GM19023 (cell line): Measurements from ENCODE around the gene GNAQ.
A peak's percentile ranks its signal among the peaks of the same experiment; 100 is the strongest.

Source experiments
- ATAC-seq: cut with Tn5 transposase; IDR thresholded peaks from one replicate; pipeline ENCODE4 v1.9.1; 2021; ENCODE audit warnings: mild to moderate bottlenecking, moderate library complexity; ENCODE audit not compliant: unreplicated experiment

The GNAQ gene

DNA sequence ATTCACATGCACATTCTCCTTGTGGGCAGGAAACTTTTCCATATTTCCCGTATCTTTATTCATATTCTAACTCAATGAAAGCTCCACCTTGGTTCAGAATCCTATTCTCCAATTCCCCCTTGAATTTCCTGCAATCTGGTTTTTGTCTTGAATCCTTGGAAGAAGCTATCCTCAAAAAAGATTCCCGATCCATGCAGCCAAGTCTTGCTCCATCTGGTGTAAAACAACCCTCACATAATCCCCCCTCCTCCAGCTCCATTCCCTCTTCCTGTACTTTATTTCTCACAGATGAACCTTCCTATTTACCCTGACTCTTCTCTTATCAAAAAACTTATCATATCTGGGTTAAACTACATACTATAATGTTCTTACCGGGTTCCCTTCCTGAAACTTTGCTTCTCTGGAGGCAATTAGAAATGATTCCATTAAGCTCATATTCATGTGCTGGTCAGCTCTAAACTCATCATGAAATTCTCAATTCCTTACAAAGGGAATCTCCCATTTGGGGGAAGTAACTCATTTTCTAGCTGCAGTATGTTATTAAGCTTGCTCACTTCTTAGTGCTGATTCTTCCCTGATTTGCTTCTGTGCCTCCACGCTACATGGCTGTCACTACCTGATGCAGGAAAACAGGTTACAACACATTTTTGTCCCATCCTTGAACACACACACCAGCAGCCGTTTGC lies 81.7 kb downstream of the GNAQ start:
- no peak for ATAC-seq

DNA sequence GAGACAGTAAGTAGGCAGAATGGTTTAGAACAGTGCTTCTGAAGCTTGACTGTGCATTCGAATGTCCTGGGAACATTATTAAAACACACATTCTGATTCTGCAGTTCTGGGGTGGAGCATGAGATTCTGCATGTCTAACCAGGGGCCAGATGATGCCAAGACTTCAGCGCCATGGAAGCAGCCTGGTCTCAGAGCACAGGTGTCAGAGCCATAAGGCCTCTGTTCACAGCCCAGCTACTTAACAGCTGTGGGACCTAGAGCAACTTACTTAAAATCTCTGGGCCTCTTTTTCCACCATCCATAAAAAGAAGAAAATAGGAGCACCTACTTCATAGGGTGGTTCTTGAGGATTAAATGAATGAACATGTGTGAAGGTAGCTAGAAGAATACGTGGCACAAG lies 84.0 kb downstream of the GNAQ start:
- ATAC-seq: no peak

DNA sequence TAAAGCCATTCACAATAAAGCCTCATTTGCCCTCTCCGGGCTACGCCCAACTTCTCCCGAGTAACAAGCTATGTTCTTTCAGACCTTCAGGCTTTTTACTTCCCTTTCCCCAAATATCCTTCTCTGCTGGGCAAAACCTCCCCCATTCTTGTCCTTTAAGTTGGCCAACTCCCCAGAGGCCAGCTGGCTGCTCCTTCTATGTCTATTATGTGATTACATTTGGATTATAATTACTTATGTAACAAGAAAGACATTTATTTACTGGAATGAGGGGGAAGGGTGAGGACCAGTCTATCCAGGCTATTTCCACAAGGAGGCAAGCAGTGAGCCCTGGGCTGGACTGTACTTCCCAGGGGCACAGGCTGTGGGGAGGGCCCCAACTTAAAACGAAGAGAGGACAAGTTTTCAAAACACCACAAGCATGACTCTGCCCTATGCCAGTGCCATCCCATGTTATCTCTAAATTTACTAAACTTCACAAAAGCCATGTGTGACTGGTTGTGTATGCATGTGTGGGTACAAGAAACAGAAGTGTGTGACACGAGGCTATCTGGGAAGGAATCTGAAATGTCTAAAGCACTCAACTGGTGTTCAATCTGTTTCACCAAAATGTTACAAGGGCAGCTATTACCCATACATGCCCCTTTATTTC lies 84.5 kb downstream of the GNAQ start:
- no peak for ATAC-seq

DNA sequence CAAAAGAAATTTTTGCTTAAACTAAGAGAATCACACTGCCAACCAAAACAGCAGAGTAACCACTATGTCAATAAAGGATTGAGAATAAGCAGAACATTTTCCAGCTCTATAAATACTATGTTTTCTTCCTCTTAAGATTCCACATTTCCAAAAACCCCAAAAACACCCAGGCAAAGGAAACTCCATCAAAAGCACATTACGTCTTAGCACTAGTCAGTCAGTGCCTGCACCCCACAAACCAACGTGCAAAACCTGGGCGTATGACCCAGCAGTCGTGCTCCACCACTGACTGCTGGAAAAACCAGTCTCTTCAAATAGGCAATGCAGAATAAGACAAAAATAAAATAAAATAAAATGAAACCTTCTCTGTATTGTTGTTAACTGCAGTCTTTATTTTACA lies 85.3 kb downstream of the GNAQ start:
- ATAC-seq: no peak

DNA sequence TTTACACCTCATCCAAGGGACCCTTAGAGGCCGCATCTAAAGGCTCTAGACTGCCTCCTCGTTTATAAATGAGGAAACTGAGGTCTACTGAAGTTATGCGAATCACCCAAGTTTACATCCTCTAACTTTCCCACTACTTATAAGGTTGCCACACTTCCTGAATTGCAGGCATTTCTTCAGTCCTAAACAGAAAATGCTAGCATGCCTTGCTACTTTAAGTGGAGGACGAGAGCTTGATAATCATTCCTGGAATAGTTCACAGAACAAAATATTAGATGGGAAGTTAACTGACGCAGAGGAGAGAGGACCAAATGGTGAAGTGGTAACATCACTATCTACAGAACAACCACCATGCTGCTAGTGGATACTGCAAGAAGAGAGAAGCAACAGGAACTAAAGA lies 85.8 kb downstream of the GNAQ start:
- ATAC-seq: no peak

DNA sequence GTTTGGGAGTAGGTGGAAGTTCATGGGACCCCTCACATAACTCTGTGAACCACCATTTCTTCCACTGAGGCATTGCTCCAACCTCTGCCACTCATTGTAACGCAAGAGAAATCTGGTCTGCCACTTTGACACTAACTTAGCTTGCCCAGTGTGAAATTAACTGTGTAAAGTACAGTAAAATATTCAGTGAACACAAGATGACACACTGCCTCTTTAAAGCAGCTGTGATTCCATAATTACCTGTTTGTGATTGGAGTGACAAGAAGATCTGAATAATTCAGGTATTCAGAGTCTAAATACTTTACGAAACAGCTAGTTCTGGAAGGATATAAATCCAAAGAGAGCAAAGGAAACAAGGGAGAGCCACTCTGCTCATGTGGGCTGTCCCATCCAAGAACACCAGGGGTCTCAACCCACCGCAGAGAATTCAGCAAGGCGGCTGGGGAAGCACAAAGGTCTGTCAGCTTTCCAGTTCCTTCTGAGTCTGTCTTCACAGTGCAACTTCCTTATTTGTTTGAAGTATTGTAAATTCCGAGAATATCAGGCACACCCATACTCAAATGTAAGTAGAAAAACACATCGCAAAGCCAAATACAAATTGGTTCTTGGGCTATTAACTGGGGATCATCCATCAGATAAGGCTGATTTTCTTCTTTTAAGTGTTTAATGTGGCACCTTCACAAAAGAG lies 86.9 kb downstream of the GNAQ start:
- ATAC-seq: no peak

DNA sequence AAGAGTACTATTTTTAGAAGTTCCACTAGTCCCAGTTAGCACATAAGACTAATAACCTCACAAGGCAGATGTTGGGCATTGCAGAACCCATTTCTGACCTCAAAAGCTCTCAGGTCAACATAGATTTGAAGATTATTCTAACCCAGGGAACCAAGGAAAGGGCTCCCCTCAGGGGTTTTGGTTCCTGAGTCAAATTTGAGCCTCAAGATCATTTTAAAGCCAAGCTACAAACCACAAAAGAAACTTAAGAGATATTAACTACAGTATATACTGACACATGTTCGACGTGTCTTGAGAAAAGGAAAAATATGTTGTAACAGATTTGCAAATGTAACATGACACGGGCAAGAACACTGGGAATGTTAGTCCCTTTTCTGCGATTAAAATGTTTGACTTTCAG lies 88.6 kb downstream of the GNAQ start:
- no peak for ATAC-seq

DNA sequence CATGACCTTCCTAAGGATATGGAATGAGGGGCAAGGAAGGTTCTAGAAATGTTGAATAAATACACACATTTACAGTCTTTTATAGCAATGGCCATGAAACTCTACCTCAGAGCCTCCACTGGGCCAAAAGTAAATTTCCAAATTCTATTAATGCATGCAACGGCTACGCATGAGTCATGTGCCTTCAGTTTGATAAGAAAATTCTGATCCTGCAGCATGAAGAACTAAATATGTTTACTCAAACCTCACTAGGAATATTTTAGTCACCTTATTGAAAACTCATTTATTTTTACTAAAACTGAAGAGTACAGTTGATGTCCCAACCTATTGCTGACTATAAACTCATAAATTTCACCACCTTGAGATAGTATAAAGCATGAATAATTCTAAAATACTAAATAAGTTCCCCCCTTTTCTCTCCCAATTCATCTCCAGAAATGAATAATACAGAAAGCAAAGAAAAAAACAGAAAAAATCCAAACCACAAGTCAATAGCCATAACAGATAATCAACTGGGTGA lies 92.4 kb downstream of the GNAQ start:
- no peak for ATAC-seq

DNA sequence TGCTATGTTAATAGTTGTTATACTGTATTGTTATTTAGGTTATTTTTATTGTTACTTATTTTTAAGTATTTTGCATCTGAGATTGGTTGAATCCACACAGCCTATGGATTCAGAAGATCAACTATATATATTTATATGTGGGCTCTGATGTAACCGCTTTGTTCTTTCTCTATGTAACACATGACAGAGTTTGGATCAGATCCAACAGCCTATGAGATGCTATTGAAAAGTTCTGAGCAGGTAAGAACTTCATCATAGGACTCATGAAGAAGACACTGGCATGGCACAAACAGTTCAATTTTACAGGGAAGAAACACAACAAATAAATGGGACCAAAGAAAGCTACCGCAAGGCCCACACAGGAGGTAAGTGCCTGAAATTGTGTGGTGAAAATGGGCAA lies 93.4 kb downstream of the GNAQ start:
- no peak for ATAC-seq

GRCh38 chr9:77935974-77936373 lies 95.6 kb downstream of the GNAQ start:
- no peak for ATAC-seq

- no peak for ATAC-seq
Observed at GRCh38 chr9:77935211-77935610, 96.4 kb downstream of the GNAQ start.

DNA sequence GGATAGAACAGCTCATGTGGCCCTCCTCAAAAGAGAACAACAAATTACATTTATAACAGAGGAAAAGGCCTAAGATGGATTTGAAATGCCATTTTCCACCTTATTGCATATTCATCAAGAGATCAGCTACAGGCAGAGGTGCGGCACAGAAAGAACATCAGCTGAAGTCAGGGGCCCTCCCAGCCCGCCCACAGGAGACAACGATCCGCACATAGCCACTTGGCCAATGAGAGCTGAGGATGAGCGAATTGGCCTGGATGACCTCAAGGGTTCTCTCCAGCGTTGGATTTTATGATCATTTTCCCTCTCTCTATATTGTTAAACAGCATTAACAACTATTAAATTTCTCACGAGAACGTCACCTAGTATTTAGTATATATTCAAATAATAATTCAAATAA lies 97.6 kb downstream of the GNAQ start:
- no peak for ATAC-seq

DNA sequence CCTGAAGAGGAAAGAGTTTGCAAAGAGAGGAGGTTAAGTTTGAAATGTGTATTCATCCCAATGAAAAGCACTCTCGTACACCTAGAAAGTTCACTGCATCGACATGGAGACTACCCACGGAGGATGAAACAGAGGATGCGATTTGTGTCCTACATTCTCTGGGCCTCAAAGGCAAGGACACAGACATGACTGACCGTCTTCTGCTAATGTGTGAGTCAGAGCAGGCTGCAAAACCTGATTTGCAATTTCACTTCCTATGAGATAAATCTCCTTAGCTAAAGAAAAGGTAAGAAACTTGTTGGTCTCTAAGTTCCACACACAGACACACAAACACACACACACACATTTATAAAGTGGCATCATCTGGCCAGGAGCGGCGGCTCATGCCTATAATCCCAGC lies 98.6 kb downstream of the GNAQ start:
- no peak for ATAC-seq

- ATAC-seq: no peak
Observed at GRCh38 chr9:77929942-77930341, 101.7 kb downstream of the GNAQ start.

DNA sequence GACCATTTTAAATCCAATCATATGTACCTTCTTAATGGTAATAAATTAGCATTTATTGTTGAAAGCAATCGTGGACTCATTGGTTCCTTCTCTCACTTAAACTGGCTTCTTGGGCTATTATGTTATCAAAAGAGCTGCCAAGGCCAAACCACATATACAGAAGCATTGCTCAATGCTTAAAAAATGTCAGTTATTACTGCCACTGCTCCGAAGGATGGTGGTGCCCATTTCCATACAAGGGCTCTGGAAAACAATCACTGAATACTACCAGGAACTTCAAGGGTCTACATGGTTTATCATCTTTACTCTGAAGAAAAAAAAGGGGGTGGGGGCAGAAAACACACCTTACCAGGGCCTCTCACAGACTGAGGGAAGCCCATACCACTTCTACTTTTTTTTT lies 104.3 kb downstream of the GNAQ start:
- no peak for ATAC-seq

DNA sequence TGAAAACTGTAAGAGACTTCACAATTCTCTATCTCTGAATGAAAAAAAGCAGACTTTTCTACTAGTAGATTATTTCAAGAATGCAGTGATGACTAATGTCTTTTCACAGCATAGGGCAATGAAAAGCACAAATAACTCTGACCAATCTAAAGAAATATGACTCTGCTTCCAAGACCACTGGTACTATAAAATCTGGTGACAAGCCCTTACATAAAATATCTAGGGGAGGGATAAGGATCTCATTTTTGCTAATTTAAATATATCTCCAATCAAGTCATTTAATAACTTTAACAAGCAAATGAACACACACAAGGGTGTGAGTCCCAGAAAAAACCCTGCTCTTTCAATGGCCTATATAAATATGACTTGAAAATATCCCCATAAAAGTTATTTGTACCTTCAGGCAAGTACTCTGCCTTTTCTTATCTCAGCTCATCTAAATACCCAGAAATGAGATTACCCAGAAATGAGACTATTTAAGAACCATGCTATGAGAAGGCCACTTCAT lies 105.2 kb downstream of the GNAQ start:
- ATAC-seq: no peak

DNA sequence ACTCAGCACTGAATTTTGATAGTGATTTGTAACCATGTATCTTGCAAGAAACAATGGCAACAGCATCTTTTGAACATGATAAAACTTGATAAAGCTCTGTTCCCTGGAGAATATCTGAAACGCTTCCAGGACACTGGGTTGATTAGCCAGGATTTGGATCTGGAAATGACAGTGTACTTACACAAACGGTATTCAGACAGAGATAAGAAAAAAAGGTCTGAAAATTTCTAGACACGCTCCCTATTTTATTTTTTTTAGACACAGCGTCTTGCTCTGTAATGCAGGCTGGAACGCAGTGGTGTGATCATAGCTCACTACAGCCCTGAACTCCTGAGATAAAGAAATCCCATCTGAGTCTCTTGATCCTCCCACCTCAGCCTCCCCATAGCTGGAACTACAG lies 109.0 kb downstream of the GNAQ start:
- no peak for ATAC-seq

DNA sequence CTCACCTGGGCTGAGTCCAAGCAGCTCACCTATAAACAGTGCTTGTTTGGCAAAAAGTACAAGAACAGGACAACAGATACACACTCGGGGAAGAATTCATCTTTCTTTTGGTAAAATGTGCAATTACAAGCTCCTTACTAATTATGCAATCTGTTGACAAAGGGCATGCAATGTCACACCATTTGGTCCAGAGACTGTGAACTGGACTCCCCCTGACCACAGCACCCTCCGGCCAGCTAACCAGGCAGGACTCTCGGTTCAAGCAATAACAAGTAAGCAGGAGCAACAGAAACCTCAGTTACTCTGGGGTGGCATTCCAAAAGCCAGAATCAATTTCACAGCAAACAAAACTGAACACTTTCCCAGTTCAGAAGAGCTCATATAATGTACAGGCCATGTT lies 113.8 kb downstream of the GNAQ start:
- no peak for ATAC-seq

GRCh38 chr9:77916820-77917219 lies 114.8 kb downstream of the GNAQ start:
- no peak for ATAC-seq

- peak; percentile 90 for ATAC-seq
Observed at GRCh38 chr9:77916410-77916819, 115.2 kb downstream of the GNAQ start.

DNA sequence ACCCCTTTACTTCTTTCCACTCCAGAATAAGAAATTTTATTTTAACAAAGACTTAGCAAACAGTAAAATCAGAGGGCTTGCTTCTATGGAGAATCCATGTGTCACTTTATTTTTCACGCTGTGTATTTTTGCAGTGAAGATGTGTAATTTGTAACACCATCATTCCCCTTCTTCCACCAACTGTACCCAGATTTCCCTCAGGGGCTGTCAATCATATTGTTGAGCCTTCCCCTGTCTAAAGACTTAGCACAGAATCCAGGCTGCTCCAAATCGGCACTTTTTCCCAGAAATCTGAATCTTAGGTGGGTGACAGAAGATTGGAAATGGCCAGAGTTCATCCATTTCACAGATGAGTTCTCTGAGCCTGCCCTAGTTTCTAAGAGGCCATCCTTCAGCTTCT lies 115.9 kb downstream of the GNAQ start:
- ATAC-seq: no peak
